ENCODE results near the gene WDR26.
"Not testable (repeated sequence)": the region's sequence is repeated elsewhere in the genome, so short reads cannot be mapped to it uniquely, and the experiment has no call there.

The WDR26 gene

GRCh38 chr1:224434691-224435317 lies at the start of gene WDR26:
TSS of gene WDR26 (minus strand) at chr1:224434797.
- peak; percentile 67 to 81 for DNase-seq

DNA sequence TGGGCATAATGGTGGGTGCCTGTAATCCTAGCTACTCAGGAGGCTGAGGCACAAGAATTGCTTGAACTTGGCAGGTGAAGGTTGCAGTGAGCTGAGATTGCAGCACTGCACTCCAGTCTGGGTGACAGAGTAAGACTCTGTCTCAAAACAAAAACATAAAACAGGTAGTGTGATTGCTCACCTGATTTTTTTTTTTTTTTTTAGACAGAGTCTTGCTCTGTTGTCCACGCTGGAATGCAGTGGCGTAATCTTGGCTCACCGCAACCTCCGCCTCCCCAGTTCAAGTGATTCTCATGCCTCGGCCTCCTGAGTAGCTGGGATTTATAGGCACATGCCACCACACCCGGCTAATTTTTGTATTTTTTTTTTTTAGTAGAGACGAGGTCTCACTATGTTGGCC lies 48.6 kb upstream of the WDR26 start:
- DNase-seq = not testable (repeated sequence)

GRCh38 chr1:224482619-224483018 lies 48.0 kb upstream of the WDR26 start:
- no peak for DNase-seq

DNA sequence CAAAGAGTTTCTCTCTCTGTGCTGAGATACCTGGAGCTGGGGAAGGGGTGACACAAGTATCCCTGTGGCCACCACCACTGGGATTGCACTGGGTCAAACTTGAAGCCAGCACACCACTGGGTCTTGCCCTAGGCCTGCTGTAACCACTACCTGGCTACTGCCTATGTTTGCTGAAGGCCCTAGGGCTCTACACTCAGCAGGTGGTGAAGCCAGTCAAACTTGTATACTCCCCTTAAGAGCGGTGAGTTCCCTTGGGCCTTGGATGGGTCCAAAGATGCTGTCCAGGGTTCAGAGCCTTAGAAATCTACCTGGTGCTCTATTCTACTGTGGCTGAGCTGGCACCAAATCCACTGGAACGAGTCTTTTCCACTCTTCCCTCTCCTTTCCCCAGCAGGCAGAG lies 47.0 kb upstream of the WDR26 start:
- DNase-seq = no peak

DNA sequence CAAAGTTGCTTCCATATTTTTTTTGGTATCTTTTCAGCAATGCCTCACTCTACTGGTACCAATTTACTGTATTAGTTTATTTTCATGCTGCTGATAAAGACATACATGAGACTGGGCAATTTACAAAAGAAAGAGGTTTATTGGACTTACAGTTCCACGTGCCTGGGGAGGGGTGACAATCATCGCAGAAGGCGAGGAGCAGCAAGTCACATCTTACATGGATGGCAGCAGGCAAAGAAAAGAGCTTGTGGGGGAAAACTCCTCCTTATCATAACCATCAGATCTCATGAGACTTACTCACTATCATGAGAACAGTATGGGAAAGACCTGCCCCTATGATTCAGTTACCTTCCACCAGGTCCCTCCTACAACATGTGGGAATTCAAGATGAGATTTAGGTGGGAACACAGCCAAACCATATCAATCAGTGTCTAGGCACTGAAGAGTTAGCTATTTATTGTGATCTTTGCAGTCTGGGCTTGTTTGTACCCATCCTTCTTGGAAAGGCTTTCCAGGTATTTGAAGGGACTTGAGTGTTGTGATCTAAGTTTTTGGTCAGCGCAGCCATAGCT lies 46.4 kb upstream of the WDR26 start:
- DNase-seq = not testable (repeated sequence)

DNA sequence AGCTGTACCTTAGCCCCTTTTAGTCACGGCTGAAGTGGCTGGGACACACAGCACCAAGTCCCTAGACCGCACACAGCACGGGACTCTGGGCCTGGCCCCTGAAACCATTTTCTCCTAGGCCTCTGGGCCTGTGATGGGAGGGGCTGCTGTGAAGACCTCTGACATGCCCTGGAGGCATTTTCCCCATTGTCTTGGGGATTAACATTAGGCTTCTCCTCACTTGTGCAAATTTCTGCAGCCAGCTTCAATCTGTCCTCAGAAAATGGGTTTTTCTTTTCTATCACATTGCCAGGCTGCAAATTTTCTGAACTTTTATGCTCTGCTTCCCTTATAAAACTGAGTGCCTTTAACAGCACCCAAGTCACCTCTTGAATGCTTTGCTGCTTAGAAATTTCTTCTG lies 45.6 kb upstream of the WDR26 start:
- DNase-seq = not testable (repeated sequence)

GRCh38 chr1:224472806-224473205 lies 38.2 kb upstream of the WDR26 start:
- DNase-seq = no peak

- DNase-seq = no peak
Measured at GRCh38 chr1:224466154-224466553, 31.6 kb upstream of the WDR26 start.

DNA sequence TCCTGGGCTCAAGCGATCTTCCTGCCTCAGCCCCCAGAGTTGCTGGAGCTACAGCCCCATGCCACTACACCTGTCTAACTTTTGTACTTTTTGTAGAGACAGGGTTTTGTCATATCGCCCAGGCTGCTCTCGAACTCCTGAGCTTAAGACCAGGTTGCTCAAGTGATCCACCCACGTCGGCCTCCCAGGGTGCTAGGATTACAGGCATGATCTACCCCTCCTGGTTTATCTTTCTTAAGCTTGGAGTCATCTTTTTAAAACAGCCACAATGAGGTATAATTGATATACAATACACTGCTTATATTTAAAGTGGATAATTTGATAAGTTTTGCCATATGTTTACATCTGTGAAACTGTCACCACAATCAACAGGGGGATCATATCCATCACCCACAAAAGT lies 25.4 kb upstream of the WDR26 start:
- no peak for DNase-seq

DNA sequence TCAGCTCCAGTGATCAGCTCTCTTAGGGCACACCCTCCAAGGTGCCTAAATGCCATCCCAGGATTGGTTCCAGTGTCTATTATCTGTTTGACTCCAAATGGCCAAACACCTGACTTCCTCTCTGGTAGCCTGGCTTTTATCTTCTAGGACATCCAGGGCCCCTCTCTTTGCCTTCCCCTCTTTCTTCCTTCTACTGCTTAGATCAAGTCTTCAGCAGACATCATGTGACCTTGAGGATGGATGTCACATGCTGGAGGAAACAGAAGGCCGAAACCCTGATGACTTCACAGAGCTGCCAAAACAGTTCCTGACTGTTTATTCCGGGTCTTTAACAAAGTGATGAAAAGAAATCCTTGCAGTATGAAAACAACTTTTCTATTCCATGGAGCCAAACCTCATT lies 24.4 kb upstream of the WDR26 start:
- DNase-seq = no peak

GRCh38 chr1:224458296-224458695 lies 23.7 kb upstream of the WDR26 start:
- no peak for DNase-seq

DNA sequence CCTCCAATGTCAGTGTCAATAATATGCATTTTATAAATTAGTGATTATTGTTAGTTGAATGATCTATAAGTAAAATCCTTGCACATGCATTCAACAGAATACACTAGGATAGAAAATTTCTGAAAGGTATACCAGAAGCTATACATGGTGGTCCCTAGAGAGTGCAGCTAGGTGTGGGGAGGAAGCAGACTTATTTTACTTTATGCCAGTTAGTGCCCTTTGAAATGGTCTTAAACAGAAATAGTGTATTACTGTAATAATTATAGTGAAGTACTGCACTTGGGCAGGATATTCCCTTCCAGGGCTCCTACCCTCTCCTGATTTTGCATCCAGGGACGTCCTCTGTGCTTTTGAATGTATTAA lies 23.2 kb upstream of the WDR26 start:
- DNase-seq = no peak

- no peak for DNase-seq
Measured at GRCh38 chr1:224456637-224456953, 22.0 kb upstream of the WDR26 start.

DNA sequence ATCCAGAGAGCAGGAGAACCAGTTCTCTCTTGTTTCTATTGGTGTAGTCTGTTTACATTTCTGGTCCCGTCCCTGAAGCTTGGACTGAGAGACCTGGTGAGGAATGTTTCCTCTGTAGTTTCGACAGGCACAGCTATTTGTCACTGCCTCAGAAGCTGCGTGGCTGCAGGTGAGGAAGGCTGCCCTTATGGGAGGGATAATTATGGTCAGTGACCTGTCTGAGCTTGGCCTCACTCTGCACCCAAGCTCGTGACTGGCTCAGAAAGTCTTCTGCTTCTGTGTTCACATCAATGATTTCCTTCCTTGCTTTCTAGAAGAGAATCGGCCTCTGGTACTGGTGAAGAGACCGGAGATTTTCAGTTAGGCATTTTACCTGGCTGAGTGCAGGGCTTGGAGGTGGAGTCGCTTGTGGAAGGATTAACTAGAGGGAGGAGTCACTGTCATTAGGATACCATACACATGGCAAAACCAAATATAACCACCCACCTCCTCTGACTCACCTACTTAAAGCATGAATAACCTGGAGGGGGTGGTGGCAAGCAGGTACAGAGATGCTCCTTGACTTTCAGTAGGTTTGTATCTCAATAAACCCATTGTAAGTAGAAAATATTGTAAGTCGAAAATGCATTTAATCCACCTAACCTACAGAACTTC lies 19.9 kb upstream of the WDR26 start:
- no peak for DNase-seq

GRCh38 chr1:224450561-224451350 lies 16.2 kb upstream of the WDR26 start:
- no peak for DNase-seq

GRCh38 chr1:224450159-224450558 lies 15.6 kb upstream of the WDR26 start:
- no peak for DNase-seq

DNA sequence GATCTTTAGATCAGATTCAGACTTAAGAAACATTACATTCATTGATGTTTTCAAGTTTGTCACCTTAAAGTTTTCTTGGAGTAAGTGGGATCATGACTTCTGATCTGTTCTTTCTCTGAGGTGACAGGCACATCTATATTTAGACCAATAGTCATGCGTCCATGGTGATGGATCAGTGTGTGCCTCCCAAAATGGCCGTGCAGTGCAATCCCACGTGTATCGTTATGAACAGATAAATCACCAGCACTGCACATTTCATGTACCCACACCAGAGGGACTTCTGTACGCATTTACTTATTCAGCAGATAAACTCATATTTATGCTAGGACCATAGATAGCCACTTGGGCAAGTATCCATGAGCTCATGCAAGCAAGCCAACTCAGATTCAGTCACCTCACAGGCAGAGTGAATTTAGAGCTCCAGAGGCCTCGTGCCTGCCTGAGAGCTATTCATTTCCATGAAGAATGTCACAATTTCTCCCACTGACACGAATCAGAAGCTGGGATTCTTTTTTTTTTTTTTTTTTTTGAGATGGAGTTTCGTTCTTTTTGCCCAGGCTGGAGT lies 13.9 kb upstream of the WDR26 start:
- no peak for DNase-seq

- DNase-seq = no peak
Measured at GRCh38 chr1:224447971-224448370, 13.4 kb upstream of the WDR26 start.

DNA sequence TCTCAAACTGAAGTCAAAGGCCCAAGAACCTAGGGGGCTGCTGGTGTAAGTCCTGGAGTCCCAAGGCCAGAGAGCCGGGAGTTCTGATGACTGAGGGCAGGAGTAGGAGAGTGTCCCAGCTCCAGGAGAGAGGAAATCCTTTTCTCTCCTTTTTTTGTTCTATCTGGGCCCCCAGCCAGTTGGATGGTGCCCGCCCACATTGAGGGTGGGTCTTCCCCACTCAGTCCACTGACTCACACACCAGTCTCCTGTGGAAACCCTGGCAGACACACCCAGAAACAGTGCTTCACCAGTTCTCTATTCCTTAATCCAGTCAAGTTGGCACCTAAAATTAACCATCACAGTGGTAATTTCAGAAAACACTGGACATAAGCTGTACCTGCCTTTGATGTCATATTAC lies 12.7 kb upstream of the WDR26 start:
- DNase-seq = no peak

- no peak for DNase-seq
Measured at GRCh38 chr1:224438989-224439388, 4.4 kb upstream of the WDR26 start.

- DNase-seq = no peak
Measured at GRCh38 chr1:224435999-224436398, 1.4 kb upstream of the WDR26 start.

GRCh38 chr1:224435318-224435763 lies 744 bp upstream of the WDR26 start:
- no peak for DNase-seq

All from NCI-H526 (cell line).